DND-41 (cell line): Measurements from ENCODE around the gene NAV3.

Experiments
- ATAC-seq: fragments of 200-7000 bp; cut with Tn5 transposase; 3 replicates; pipeline ENCODE4 v1.9.1; 2021; ENCODE audit warnings: low read depth; ENCODE audit not compliant: insufficient read depth
- DNase-seq: peaks from one replicate; pipeline ENCODE4 v3.0.0-alpha.2; 2020
- H2AFZ ChIP-seq: 2 replicates; pipeline ENCODE4 v1.6.0; 2012; ENCODE audit warnings: low read depth, low read length
- H3K27ac ChIP-seq: 2 replicates; pipeline ENCODE4 v1.5.1; 2012; ENCODE audit warnings: low read length, inconsistent platforms
- H3K27me3 ChIP-seq: fragments of 200-600 bp; sonication (generic); 2 replicates; pipeline ENCODE4 v1.6.0; 2012; ENCODE audit warnings: low read length, mild to moderate bottlenecking, inconsistent platforms; ENCODE audit not compliant: insufficient read depth, poor library complexity
- H3K36me3 ChIP-seq: 2 replicates; pipeline ENCODE4 v1.5.1; 2012; ENCODE audit warnings: low read length, inconsistent platforms; ENCODE audit not compliant: insufficient read depth
- H3K4me1 ChIP-seq: 2 replicates; pipeline ENCODE4 v1.5.1; 2012; ENCODE audit warnings: mild to moderate bottlenecking, low read length; ENCODE audit not compliant: insufficient read depth
- H3K4me2 ChIP-seq: 2 replicates; pipeline ENCODE4 v1.6.0; 2012; ENCODE audit warnings: mild to moderate bottlenecking, moderate library complexity, low read length, inconsistent platforms; ENCODE audit not compliant: insufficient read depth
- H3K4me3 ChIP-seq, 2 experiments: fragments of 200-600 bp in 1 of 2; shearing (Covaris generic) in 1 of 2; 2 replicates each; pipeline ENCODE4 v1.5.1; 2012 to 2016; ENCODE audit warnings: inconsistent platforms in 2 of 2, low read length in 2 of 2, mild to moderate bottlenecking in 2 of 2, low read depth in 1 of 2, moderate library complexity in 1 of 2
- H3K79me2 ChIP-seq: 2 replicates; pipeline ENCODE4 v1.6.0; 2012; ENCODE audit warnings: low read length, inconsistent platforms; ENCODE audit not compliant: insufficient read depth
- H3K9ac ChIP-seq: 2 replicates; pipeline ENCODE4 v1.6.0; 2012; ENCODE audit warnings: low read depth, mild to moderate bottlenecking, inconsistent platforms, low read length, moderate library complexity
- H3K9me3 ChIP-seq: 2 replicates; pipeline ENCODE4 v1.5.1; 2012; ENCODE audit warnings: low read length, moderate library complexity, mild to moderate bottlenecking, inconsistent platforms; ENCODE audit not compliant: insufficient read depth, severe bottlenecking
- H4K20me1 ChIP-seq: 2 replicates; pipeline ENCODE4 v1.6.0; 2012; ENCODE audit warnings: low read length; ENCODE audit not compliant: insufficient read depth
- EZH2 ChIP-seq: IDR thresholded peaks from 3 replicates; pipeline ENCODE4 v1.6.1; 2012; ENCODE audit warnings: borderline replicate concordance, low read depth, mild to moderate bottlenecking, moderate library complexity, low read length, inconsistent platforms; ENCODE audit not compliant: severe bottlenecking
- TF ChIP-seq, protein P1 (sequence below): IDR thresholded peaks from 2 replicates; pipeline ENCODE4 v1.5.1; 2012; ENCODE audit warnings: borderline replicate concordance, low read length, moderate library complexity, mild to moderate bottlenecking; ENCODE audit not compliant: poor library complexity, severe bottlenecking; ENCODE audit errors: extremely low read depth

The NAV3 gene

DNA sequence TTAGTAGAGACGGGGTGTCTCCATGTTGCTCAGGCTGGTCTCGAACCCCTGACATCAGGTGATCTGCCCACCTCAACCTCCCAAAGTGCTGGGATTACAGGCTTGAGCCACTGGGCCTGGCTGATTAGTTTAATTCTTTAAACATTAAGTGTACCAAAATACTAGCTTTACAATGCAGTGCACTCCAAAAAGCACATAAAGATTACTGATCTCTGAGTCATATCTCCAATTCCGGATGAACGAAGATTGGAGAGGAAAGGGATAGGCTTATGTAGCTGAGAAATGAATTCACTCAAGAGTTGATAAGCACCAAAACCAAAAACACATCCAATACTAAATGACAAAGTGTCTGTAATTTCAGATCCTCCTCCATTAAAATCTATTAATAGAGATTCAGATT lies 15.1 kb downstream of the NAV3 start:
- Histone ChIP-seq H2AFZ (no peak overlapping the region), H3K9ac (no peak overlapping the region), H3K4me1 (no peaks in the 10 kb centered on the region), H3K36me3 (no peaks in the 10 kb centered on the region), H3K9me3 (no peaks in the 10 kb centered on the region), H4K20me1 (no peaks in the 10 kb centered on the region), H3K27me3 (no peaks in the 10 kb centered on the region), H3K27ac (no peak overlapping the region), H3K79me2 (no peaks in the 10 kb centered on the region), H3K4me2 (no peak overlapping the region), H3K4me3 (no peak overlapping the region)
- ATAC-seq (no peak), DNase-seq (no peak)
- TF ChIP-seq EZH2 = no peak
- TF ChIP-seq, protein P1, sequence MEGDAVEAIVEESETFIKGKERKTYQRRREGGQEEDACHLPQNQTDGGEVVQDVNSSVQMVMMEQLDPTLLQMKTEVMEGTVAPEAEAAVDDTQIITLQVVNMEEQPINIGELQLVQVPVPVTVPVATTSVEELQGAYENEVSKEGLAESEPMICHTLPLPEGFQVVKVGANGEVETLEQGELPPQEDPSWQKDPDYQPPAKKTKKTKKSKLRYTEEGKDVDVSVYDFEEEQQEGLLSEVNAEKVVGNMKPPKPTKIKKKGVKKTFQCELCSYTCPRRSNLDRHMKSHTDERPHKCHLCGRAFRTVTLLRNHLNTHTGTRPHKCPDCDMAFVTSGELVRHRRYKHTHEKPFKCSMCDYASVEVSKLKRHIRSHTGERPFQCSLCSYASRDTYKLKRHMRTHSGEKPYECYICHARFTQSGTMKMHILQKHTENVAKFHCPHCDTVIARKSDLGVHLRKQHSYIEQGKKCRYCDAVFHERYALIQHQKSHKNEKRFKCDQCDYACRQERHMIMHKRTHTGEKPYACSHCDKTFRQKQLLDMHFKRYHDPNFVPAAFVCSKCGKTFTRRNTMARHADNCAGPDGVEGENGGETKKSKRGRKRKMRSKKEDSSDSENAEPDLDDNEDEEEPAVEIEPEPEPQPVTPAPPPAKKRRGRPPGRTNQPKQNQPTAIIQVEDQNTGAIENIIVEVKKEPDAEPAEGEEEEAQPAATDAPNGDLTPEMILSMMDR = no peak

DNA sequence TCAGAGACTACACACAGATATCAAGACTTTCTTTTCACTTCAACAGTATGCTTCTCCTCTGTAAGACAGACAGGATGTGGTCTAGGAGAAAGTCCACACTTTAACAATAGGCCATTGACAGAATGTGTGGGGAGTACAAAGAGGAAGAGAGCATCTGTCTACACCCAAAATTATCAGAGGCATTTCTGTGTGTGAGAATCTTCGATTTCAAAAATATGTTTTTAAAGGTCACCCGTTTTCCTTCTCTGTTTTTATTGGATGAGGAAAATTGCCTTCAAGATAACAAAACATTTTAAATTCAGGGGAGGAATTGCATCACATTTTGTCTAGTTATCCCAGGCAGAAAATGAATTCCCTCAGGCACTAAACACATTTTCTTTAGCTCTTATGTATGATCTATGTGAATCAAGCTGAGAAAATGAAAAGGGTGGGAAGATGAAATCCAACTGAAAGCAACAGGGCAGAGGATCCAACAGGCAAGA lies 16.4 kb downstream of the NAV3 start:
- no peak for TF ChIP-seq EZH2
- TF ChIP-seq, protein P1 = no peak
- Histone ChIP-seq H3K4me2 (no peak overlapping the region), H3K27ac (no peak overlapping the region)

DNA sequence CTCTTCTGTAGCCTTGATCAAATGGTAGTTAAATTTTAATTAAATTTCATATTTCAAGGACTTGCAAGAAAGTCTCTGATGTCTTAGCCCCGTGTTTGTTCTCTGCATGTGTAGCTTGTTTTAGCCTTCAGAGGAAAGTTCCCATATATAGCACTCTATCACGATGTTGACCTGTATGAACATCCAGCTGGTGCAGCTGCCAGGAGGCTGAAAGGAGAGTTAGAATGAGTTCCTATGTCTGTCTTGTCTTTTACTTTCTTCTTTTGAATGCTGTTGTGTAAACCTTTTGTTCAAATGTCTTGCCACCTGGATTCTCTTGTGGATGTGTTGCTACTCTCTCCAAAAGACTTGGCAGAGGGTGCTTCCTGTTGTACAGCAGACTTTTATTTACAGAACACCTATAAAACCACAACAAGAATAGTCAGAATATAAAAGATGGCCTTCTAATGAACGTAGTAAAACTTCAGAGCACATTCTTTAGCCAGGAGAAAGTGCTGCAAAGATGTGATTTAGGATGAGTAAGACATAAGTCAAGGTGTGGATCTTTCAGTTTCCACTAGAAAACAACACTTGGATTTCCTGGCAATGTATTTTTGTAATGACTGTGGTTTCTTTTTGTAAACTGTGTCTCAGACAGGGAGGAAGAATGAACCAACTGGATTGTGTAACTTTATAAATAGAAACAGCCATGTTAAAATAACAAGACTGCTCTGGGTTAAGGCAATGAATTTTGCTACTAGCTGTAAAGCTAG lies 17.2 kb downstream of the NAV3 start:
- Histone ChIP-seq H3K4me1 (no peaks in the 10 kb centered on the region), H3K27me3 (no peaks in the 10 kb centered on the region), H3K4me3 (no peak overlapping the region), H3K36me3 (no peaks in the 10 kb centered on the region), H3K9me3 (no peaks in the 10 kb centered on the region), H3K79me2 (no peaks in the 10 kb centered on the region), H3K4me2 (no peak overlapping the region), H3K9ac (no peak overlapping the region), H3K27ac (no peak overlapping the region), H2AFZ (no peak overlapping the region), H4K20me1 (no peaks in the 10 kb centered on the region)
- no peak for TF ChIP-seq EZH2
- ATAC-seq = no peak
- no peak for DNase-seq

More for the DNA sequence above, 16.4 kb downstream of the NAV3 start:
- Histone ChIP-seq H2AFZ (no peak overlapping the region), H3K27me3 (no peaks in the 10 kb centered on the region), H4K20me1 (no peaks in the 10 kb centered on the region), H3K4me1 (no peaks in the 10 kb centered on the region), H3K4me3 (no peak overlapping the region), H3K9me3 (no peaks in the 10 kb centered on the region), H3K36me3 (no peaks in the 10 kb centered on the region), H3K79me2 (no peaks in the 10 kb centered on the region), H3K9ac (no peak overlapping the region)
- no peak for ATAC-seq
- DNase-seq = no peak

DNA sequence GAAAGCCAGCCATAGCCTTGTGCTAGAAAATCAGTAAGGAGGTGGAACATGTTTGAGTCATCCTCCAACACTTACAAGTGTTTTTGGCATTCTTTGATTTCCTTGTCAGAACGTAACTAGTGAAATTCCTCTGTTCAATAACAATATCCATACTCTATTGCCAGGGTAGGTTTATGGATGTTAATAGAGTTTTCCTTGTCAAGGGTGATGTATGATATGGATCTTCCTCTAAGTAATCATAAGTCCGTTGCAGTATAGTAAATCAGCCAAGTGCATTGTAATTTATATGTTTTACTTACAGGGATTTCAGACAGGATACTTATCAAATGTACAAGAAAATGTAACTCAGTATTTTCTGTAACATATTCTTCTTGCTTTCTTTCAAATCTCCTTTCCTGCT lies 19.4 kb downstream of the NAV3 start:
- H3K4me2 ChIP-seq = no peak overlapping the region
- H2AFZ ChIP-seq = no peak overlapping the region
- ATAC-seq (no peak), DNase-seq (no peak)
- H3K4me3 ChIP-seq = no peak overlapping the region
- H3K79me2 ChIP-seq = no peaks in the 10 kb centered on the region
- H3K36me3 ChIP-seq = no peaks in the 10 kb centered on the region
- no peaks in the 10 kb centered on the region for H3K27me3 ChIP-seq
- no peak overlapping the region for H3K27ac ChIP-seq
- H4K20me1 ChIP-seq = no peaks in the 10 kb centered on the region
- H3K9me3 ChIP-seq = no peaks in the 10 kb centered on the region
- TF ChIP-seq, protein P1 = no peak
- TF ChIP-seq EZH2 = no peak
- H3K4me1 ChIP-seq = no peaks in the 10 kb centered on the region
- no peak overlapping the region for H3K9ac ChIP-seq
